GM18868 (cell line): Measurements from ENCODE around the gene ZNF280D.
"Not testable (repeated sequence)": the region's sequence is repeated elsewhere in the genome, so short reads cannot be mapped to it uniquely, and the experiment has no call there.

Experiments used
- ATAC-seq: cut with Tn5 transposase; IDR thresholded peaks from one replicate; pipeline ENCODE4 v1.9.1; 2021; ENCODE audit warnings: mild to moderate bottlenecking, moderate library complexity; ENCODE audit not compliant: unreplicated experiment

ZNF280D gene, protein sequence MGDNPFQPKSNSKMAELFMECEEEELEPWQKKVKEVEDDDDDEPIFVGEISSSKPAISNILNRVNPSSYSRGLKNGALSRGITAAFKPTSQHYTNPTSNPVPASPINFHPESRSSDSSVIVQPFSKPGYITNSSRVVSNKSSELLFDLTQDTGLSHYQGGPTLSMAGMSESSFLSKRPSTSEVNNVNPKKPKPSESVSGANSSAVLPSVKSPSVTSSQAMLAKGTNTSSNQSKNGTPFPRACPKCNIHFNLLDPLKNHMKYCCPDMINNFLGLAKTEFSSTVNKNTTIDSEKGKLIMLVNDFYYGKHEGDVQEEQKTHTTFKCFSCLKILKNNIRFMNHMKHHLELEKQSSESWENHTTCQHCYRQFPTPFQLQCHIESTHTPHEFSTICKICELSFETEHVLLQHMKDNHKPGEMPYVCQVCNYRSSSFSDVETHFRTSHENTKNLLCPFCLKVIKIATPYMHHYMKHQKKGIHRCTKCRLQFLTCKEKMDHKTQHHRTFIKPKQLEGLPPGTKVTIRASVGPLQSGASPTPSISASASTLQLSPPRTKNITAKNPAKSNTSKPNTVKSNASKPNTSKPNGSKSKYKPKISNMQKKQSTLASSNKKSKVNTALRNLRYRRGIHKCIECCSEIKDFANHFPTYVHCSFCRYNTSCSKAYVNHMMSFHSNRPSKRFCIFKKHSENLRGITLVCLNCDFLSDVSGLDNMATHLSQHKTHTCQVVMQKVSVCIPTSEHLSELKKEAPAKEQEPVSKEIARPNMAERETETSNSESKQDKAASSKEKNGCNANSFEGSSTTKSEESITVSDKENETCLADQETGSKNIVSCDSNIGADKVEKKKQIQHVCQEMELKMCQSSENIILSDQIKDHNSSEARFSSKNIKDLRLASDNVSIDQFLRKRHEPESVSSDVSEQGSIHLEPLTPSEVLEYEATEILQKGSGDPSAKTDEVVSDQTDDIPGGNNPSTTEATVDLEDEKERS

DNA sequence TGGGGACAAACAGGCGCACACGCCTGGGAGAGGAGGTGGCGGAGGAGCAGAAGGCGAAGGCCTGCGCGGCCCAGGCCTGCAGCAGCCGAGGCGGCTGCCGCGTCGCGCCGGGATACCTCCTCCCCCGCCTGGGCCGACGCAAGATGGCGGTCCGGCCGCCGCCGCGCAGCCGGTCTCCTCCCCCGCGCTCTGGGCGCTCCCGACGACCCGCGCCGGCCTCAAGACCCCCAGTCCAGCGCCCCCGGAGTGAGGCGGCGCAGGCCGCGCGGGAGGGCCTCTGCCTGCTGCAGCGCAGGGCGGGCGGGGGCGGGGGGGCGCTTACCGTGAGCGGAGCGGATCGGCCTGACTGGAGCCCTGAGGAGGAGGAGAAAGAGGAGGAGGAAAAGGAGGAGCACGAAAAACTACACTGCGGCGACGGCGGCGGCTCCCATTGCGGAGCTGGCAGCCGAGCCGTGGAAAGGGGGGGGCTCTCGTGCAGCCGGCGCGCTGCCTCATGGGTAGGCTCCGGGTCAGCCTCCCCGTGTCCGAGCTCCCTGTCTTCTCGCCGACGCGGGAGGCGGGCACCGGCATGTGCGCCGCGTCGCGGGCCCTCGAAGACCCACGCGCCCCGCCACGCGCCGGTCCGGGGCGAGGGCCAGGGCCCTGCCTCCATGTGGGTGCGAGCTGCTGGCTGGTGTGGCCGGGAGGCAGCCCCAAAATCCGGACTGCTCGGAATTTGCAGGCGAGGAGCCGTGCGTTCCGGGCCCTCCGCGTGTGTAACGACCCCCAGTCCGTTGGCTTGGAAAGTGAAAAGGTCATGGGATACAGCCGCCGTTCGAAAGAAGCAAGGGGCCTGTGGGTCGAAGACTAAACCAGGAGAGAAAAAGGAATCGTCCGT is at the start of gene ZNF280D:
ZNF280D (minus strand) TSS at position 374 of the 877 bp plus-strand sequence. CDS start 26,400 bp downstream, outside the sequence.
- peak; percentile 83 for ATAC-seq

DNA sequence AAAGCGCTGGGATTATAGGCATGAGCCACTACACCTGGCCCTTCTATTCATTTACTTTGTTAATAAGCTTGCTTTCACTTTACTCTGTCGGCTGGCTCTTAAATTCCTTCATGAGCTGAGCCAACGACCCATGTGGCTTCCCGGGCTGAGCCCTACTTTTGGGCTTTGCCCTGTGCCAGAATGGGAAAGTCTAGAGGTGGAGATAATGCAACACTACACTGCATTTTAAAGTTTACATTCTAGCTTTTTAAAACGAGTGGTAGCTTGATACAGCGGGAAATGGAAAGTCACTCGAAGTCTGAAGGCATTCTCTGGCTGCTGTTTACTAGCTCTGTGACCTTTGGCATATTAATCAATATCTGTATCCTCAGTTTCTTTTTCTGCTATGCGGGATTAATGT is 49.0 kb upstream of the ZNF280D start:
- ATAC-seq = no peak

DNA sequence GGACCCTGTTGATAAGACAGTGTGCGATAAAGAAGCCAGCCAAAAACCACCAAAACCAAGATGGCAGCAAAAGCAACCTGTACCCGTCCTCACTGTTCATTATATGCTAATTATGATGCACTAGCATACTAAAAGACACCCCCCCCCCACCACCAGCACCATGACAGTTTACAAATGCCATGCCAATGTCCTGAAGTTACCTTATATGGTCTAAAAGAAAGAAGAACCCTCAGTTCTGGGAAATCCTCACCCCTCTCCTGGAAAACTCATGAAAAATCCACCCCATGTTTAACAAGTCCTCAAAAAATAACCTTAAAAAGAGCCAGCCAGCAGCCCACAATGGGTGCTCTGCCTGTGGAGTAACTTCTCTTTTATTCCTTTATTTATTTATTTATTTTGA is 48.4 kb upstream of the ZNF280D start:
- no peak for ATAC-seq

DNA sequence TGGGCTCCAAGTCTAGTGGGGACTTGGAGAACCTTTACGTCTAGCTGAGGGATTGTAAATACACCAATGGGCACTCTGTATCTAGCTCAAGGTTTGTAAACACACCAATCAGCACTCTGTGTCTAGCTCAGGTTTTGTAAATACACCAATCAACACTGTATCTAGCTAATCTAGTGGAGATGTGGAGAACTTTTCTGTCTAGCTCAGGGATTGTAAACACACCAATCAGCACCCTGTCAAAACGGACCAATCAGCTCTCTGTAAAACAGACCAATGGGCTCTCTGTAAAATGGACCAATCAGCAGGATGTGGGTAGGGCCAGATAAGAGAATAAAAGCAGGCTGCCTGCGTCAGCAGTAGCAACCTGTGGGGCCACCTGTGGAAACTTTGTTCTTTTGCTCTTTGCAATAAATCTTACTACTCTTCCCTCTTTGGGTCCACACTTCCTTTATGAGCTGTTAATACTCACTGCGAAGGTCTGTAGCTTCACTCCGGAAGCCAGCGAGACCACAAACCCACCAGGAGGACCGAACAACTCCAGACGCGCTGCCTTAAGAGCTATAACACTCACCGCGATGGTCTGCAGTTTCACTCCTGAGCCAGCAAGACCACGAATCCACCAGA is 46.9 kb upstream of the ZNF280D start:
- not testable (repeated sequence) for ATAC-seq

DNA sequence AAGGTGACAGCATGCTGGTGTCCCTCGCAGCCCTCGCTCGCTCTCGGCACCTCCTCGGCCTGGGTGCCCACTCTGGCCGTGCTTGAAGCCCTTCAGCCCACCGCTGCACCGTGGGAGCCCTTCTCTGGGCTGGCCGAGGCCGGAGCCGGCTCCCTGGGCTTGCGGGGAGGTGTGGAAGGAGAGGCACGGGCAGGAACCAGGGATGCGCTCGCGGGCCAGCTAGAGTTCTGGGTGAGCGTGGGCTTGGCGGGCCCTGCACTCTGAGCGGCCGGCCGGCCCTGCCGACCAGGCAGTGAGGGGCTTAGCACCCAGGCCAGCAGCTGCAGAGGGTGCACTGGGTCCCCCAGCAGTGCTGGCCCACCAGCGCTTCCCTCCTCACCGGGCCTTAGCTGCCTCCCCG is 46.1 kb upstream of the ZNF280D start:
- not testable (repeated sequence) for ATAC-seq

DNA sequence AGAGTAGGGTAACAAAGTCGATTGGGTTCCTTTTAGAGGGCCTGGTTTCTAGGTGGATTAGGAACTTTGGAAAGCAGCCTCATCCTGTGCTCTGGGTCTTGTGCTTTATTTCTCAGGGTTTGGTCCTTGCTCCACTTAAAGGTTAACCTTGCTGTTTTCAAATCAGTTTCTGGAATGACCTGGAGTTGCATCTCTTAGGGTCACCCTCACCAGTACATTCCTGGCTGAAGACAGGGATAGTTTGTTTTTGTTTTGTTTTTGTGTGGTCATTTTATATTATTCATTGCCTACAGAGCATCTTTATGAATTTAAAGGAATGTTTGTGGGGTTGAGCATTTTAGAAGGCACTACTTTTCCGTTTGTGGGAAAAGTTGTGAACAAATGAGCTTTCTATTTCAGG is 45.5 kb upstream of the ZNF280D start:
- ATAC-seq = no peak

DNA sequence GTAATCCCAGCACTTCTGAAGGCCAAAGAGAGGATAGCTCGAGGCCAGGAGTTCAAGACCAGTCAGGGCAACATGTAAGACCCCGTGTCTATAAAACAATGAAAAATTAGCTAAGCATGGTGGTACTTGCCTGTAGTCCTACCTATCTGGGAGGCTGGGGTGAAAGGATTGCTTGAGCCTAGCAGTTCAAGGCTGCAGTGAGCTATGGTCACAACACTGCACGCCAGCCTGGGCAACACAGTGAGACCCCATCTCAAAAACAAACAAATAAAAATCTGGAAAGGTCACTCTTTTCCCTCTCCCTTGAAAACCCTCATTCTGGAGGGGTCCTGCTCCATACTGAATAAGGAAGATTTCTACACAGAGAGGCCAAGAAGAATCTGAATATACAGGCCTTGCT is 43.5 kb upstream of the ZNF280D start:
- no peak for ATAC-seq

DNA sequence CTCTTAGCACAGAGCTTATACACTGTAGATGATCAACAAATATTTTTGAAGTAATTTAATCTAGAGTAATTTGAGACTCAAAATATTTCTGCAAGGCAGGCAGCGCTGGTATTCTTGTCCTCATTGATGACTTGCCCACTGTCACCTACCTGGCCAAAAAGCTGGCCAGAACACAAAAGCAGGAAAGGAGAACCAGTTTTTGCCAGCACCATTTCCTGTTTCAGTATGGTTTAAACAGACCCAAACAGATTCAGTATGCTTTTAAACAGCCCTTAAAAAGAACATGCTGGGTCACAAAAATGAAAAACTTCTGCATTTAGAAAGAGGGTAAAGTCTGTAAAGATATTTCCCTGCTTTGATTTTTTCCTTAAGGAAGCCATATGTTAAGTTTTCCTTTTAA is 42.3 kb upstream of the ZNF280D start:
- ATAC-seq = no peak

DNA sequence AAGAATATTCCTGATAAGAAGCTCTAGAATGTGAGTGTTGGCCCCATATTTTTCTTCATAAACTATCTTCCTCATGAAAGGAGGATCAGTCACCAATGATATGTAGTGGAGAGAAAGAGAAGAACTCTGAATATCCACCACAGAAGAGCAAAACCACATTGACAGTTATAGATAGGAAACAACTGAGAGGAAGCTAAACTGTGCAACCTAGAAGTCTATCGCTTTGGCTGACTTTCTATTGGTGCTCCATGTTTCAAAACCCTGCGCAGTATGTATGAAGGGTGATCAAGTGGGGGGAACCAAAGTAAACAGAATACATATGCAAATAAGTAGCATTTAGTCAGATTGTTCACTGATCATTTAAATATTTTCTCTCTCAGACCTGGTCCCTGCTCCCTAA is 41.0 kb upstream of the ZNF280D start:
- no peak for ATAC-seq

DNA sequence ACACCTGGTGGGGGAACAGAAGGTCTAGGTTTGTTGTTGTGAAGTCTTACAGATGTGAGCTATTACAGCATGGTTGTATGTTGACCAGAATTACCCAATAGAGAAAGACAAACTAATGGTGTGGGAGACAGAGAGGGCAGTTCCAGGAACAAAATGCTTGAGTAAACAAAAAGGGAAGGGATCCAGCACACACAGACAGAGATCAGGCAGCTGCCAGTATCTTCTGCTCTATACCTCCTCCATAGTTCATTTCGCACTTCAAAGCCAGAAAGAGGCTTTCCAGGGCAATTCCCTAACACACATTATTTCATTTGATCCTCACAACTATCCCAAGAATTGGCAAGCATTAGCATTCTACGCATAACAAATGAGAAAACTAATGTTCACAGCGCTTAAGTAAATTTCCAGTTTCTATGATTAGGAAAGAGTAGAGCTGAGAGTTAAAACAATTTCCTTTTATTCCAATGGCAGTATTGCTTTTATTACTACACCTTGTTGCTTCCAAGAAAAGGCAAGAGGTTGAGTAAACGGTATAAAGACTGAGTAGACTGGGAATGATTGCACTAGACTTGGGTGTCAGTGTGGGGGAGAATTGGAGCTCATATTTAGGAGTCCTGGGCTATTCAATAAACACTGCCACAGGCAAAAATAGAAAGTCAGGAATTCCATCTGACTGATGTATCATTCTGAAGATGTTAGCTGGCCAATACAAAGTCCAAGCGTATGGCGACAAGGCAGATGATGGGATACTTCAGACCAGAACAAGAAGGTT is 39.7 kb upstream of the ZNF280D start:
- no peak for ATAC-seq

DNA sequence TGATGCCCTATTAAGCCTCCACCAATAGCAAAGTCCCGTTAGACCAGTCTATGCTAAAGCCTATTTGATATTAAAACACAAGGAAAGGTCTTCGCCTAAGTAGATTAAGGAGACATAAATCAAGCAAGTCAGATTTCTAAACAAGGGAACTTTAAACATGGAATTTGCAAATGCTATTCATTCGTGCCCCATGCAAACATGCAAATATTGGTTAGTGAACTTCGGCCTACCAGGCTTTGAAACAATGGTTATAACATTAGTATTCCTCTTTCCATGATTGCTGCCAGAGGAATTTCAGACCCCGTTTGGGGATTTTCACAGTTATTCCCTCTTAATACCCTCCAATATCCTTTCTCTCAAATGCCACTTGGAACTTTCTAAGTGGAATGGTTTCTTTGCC is 36.9 kb upstream of the ZNF280D start:
- ATAC-seq = no peak

DNA sequence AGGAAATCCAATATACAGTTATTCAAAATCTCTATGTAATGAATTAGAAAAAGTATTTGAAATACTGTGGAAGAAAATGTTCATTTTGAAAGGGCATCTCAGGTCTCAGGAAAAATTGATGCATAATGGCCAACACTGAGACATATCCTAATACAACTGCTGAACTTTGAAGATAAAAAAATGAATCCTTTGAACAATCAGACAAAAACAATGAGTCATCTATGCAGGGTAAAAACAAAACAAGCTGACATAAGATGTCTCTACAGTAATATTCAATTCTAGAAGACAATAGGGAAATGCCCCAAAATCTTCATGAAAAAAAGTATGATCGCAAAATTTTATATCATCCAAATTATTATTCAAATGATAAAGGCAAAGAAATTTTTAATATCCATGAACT is 34.0 kb upstream of the ZNF280D start:
- ATAC-seq = no peak

DNA sequence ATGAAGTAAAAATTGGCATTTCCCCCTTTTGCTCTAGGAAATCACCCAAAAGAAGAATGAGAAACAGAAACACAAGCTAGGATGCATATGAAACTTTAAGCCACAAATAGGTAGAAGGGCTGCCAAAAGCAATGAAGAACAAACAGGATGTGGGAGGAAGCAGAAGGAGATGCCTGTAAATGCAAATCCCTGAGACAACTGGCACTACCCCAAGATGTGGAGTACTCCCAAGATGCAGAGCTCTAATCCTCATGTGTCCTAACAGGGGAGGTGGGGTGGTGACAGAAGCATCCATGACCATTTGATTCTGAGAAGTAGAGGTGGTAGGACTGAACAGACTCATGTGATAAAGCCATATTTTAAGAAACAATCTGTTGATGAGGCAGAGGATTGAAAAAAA is 31.9 kb upstream of the ZNF280D start:
- no peak for ATAC-seq

DNA sequence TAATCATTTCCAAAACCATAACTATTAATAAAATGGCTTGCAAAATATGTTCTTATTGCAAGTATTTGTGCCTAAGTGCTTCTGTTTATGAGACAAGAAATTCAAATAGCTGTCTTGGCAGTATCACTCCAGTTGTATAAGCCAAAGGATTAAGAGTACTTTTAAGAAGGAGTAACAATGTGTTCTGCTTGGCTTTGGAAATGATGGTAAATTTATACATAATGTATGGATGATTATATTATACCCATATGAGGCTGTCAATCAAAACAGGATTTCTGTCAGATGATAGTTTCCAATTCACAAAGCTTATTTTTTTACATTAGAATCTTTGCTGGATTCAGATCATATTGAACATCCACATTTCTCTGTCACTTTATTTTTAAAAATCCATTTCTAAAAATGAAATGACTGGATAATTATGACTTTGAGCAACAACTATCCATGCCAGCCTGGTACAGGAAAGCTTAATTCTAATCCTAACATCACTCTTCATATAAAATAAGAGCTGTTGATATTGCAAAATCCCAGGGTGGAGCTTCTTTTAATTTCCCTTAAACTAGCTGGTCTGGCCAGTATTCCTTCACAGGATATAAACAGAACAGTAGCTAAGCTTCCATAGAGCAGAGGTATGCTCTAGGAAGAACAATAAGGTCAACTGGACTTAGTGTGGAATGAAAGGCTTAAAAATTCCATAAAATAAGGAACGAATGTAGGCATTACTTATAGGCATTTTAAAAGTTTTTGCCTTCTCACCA is 30.0 kb upstream of the ZNF280D start:
- ATAC-seq = no peak

DNA sequence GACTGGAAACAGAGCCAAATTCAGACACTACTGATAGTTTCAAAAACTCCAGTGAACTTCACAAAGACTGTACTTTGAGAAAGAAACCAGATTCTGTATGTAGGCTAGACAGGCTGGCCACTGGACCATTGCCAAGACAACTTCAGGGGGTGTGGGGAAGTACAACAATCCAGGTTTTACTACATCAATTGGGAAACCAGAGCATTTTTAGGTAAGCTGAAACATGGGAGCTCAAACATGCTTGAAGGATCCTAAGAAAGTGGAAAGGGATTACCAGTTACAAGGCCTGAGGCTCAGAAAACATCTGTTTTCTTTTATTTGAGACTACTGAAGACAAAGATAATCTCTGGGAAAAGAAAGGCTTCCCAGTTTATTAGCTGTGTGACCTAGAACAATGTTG is 26.9 kb upstream of the ZNF280D start:
- no peak for ATAC-seq

DNA sequence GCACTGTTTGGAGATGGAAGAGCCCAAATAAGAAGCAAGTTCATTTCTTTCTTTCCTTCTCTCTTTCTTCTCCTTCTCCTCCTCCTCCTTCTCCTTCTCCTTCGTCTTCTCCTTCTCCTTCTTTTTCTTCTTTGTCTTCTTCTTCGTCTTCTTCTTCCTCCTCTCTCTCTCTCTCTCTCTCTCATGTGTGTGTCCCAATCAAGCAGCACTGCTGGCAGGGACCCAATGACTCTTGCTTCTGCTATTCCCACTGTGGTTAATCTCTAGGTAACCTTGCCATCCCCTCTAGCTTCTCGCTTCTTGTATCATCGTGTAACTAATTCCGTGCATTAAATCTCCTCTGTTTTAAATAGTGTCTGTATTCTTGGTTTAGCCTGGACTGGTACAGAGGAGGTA is 26.1 kb upstream of the ZNF280D start:
- ATAC-seq = no peak

DNA sequence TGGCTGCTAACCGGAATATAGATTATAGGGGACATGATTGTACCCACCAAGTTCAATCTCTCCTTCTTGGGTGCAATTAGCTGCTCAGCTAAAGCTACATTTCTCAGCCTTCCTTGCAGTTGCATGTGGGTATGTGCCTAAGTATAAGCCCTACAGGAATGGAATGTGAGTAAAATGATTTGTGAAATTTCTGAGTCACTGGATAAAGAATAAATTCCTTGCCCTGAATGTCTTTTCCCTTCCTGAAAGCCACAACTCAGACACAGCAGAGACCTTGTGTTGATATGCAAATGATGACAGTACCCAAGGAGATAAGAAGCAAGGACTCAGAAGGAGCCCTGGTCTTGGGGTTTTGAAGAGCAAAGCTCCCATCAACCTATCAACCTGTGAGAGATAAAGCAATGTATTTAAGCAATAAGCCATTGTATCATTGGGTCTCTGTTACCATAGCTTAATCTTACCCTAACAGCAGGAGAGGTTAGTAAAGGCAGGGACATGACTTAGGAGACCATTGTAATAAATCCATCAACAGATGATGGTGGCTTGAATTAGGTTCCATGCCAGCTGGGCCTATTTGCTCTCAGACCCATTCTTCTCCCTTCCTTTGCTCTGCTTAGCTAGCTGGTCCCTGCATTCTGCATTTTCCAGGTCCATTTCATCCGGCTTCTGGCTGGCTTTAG is 25.6 kb upstream of the ZNF280D start:
- no peak for ATAC-seq

DNA sequence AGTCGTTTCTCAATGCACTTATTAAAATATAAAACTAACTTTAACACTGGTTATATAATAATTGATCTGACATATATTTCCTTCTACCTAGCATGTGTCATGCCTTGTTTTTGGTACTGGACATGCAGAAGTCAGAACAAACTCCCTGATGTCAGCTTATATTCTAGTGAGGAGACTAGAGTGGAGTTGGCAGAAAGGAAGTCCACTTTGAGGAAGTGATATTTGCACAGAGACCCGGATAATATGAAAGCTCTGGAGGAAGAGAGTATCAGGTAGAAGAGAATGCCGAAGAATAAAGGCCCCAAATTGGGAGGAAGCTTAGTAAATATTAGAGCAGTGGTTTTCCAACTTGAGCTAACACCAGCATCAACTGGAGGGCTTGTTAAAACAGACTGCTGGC is 24.6 kb upstream of the ZNF280D start:
- ATAC-seq = no peak
